Measurements from ENCODE around the gene TTC29. TPM values are rescaled to one million over a fixed set of nuclear protein-coding genes. Genes with fewer than 3 reads are reported as not detected.

The TTC29 gene
- polyA plus RNA-seq, 1 of the 3 experiments (the other 2 are of a cell fraction) = not detected

- no peak for DNase-seq
- CTCF ChIA-PET = no interaction called here
- no peak overlapping the region for H2AFZ ChIP-seq (ENCODE audit: low read depth)
- no peaks in the 10 kb centered on the region for H3K9me2 ChIP-seq
- H4K20me1 ChIP-seq (ENCODE audit: insufficient read depth) = no peaks in the 10 kb centered on the region
- no peaks in the 10 kb centered on the region for H3K79me2 ChIP-seq (ENCODE audit: insufficient read depth)
- no peak overlapping the region for H3K9ac ChIP-seq
- H3K4me2 ChIP-seq = no peak overlapping the region
- no peaks in the 10 kb centered on the region for H3K9me3 ChIP-seq
- H3K4me1 ChIP-seq (ENCODE audit: control insufficient read depth in 1 of 2, insufficient read depth in 2 of 2, low read depth in 1 of 2, low read length in 1 of 2) = no peaks in the 10 kb centered on the region
- no peak for TF ChIP-seq GABPA (IDR thresholded peaks at IDR 0.05; ENCODE audit: low read depth)
- H3K36me3 ChIP-seq (replicated peaks in 1 of 2; ENCODE audit: control insufficient read depth in 1 of 2, insufficient read depth in 2 of 2, low read length in 1 of 2) = no peaks in the 10 kb centered on the region
- H3K27ac ChIP-seq (ENCODE audit: low read depth in 2 of 2, low read length in 1 of 2) = no peak overlapping the region
- H3K27me3 ChIP-seq (ENCODE audit: insufficient read depth) = no peaks in the 10 kb centered on the region
- no peaks in the 10 kb centered on the region for H3F3A ChIP-seq (replicated peaks; ENCODE audit: insufficient read depth)
- POLR2A ChIA-PET = no interaction called here
- WGBS (ENCODE audit: low lambda C conversion rate) = 5% methylated on average over 3 of the region's 3 CpGs
- no peak overlapping the region for H3K4me3 ChIP-seq (ENCODE audit: low read depth in 2 of 2, low read length in 1 of 2)
These were observed 88.4 kb downstream of the TTC29 start for GRCh38 chr4:146857298-146857697.

DNA sequence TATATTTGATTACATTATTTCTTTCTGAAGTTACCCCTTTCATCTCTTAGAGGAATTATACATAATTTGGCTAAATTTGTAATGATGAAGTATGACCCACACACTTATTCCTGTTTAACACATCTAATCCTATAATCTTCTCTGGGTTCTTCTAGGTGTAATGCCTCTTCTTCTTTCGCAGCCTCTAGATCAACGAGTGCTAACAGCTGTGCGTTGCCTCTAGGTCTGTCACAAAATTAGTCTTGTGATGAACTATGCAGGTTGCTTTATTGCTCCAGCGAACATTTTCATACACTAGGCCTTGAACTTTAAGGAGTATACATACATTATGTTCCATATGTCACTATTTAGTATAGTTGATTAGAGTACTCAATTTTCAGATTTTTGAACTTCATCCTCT, 89.9 kb downstream of the TTC29 start:
- no peak overlapping the region for H3K4me3 ChIP-seq (ENCODE audit: low read depth in 2 of 2, low read length in 1 of 2)
- no peaks in the 10 kb centered on the region for H3F3A ChIP-seq (replicated peaks; ENCODE audit: insufficient read depth)
- H2AFZ ChIP-seq (ENCODE audit: low read depth) = no peak overlapping the region
- no peaks in the 10 kb centered on the region for H4K20me1 ChIP-seq (ENCODE audit: insufficient read depth)
- no peaks in the 10 kb centered on the region for H3K4me1 ChIP-seq (ENCODE audit: control insufficient read depth in 1 of 2, insufficient read depth in 2 of 2, low read depth in 1 of 2, low read length in 1 of 2)
- H3K9ac ChIP-seq = no peak overlapping the region
- no peaks in the 10 kb centered on the region for H3K27me3 ChIP-seq (ENCODE audit: insufficient read depth)
- H3K27ac ChIP-seq (ENCODE audit: low read depth in 2 of 2, low read length in 1 of 2) = no peak overlapping the region
- TF ChIP-seq RFX5 (IDR thresholded peaks at IDR 0.05; ENCODE audit: low read length) = no peak
- no peak for TF ChIP-seq TCF12 (IDR thresholded peaks at IDR 0.05)
- TF ChIP-seq NFIC (IDR thresholded peaks at IDR 0.05; ENCODE audit: borderline replicate concordance) = no peak
- TF ChIP-seq RXRA (IDR thresholded peaks at IDR 0.05; ENCODE audit: borderline replicate concordance, low read depth) = no peak
- TF ChIP-seq POLR2AphosphoS5 (IDR thresholded peaks at IDR 0.05; ENCODE audit: low read depth, low read length) = no peak
- TF ChIP-seq SIN3A (IDR thresholded peaks at IDR 0.05; ENCODE audit: borderline replicate concordance, low read depth, low read length) = no peak
- no peak for TF ChIP-seq CHD2 (IDR thresholded peaks at IDR 0.05; ENCODE audit: low read length, partially characterized antibody)
- no peak for TF ChIP-seq MEF2A (IDR thresholded peaks at IDR 0.05; ENCODE audit: borderline replicate concordance, low read depth)
- no peak for TF ChIP-seq GATA2 (CRISPR knock-in tag; IDR thresholded peaks at IDR 0.05)
- no peak for TF ChIP-seq RCOR1 (IDR thresholded peaks at IDR 0.05; ENCODE audit: low read length)
- TF ChIP-seq, protein P1, sequence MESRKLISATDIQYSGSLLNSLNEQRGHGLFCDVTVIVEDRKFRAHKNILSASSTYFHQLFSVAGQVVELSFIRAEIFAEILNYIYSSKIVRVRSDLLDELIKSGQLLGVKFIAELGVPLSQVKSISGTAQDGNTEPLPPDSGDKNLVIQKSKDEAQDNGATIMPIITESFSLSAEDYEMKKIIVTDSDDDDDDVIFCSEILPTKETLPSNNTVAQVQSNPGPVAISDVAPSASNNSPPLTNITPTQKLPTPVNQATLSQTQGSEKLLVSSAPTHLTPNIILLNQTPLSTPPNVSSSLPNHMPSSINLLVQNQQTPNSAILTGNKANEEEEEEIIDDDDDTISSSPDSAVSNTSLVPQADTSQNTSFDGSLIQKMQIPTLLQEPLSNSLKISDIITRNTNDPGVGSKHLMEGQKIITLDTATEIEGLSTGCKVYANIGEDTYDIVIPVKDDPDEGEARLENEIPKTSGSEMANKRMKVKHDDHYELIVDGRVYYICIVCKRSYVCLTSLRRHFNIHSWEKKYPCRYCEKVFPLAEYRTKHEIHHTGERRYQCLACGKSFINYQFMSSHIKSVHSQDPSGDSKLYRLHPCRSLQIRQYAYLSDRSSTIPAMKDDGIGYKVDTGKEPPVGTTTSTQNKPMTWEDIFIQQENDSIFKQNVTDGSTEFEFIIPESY (IDR thresholded peaks at IDR 0.05; ENCODE audit: borderline replicate concordance, low read depth) = no peak
- TF ChIP-seq JUND (IDR thresholded peaks at IDR 0.05) = no peak
- no peak for TF ChIP-seq FOXM1 (IDR thresholded peaks at IDR 0.05; ENCODE audit: low read depth)
- TF ChIP-seq, protein P2, sequence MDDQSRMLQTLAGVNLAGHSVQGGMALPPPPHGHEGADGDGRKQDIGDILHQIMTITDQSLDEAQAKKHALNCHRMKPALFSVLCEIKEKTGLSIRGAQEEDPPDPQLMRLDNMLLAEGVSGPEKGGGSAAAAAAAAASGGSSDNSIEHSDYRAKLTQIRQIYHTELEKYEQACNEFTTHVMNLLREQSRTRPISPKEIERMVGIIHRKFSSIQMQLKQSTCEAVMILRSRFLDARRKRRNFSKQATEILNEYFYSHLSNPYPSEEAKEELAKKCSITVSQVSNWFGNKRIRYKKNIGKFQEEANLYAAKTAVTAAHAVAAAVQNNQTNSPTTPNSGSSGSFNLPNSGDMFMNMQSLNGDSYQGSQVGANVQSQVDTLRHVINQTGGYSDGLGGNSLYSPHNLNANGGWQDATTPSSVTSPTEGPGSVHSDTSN (IDR thresholded peaks at IDR 0.05) = no peak
- TF ChIP-seq, protein P3, sequence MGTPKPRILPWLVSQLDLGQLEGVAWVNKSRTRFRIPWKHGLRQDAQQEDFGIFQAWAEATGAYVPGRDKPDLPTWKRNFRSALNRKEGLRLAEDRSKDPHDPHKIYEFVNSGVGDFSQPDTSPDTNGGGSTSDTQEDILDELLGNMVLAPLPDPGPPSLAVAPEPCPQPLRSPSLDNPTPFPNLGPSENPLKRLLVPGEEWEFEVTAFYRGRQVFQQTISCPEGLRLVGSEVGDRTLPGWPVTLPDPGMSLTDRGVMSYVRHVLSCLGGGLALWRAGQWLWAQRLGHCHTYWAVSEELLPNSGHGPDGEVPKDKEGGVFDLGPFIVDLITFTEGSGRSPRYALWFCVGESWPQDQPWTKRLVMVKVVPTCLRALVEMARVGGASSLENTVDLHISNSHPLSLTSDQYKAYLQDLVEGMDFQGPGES (IDR thresholded peaks at IDR 0.05; ENCODE audit: low read depth, low read length) = no peak
- H3K4me2 ChIP-seq = no peak overlapping the region
- no peaks in the 10 kb centered on the region for H3K79me2 ChIP-seq (ENCODE audit: insufficient read depth)
- ChIA-PET CTCF (no interaction called here), POLR2A (no interaction called here)
- WGBS (ENCODE audit: low lambda C conversion rate) = 41% methylated on average over 4 of the region's 4 CpGs
- no peaks in the 10 kb centered on the region for H3K9me2 ChIP-seq
- H3K36me3 ChIP-seq (replicated peaks in 1 of 2; ENCODE audit: control insufficient read depth in 1 of 2, insufficient read depth in 2 of 2, low read length in 1 of 2) = no peaks in the 10 kb centered on the region
- no peak for DNase-seq
- no peaks in the 10 kb centered on the region for H3K9me3 ChIP-seq

All from SK-N-SH (cell line).